RKO (cell line): Measurements from ENCODE around the gene EVA1C.

ENCODE experiments used
- DNase-seq: peaks from one replicate; pipeline ENCODE4 v3.0.0-alpha.2; 2016; ENCODE audit warnings: low spot score

Gene EVA1C

GRCh38 chr21:32562915-32563314 is 150.4 kb downstream of the EVA1C start:
- DNase-seq = no peak
